Kidney tubule cell (primary cell): ENCODE measurements around the gene RNF144B.
"Not testable (repeated sequence)": the region's sequence is repeated elsewhere in the genome, so short reads cannot be mapped to it uniquely, and the experiment has no call there.

Experiments used
- DNase-seq: peaks from one replicate; pipeline ENCODE4 v3.0.0-alpha.2; 2018; ENCODE audit warnings: low spot score

Gene RNF144B

GRCh38 chr6:18409602-18410001, 22.5 kb downstream of the RNF144B start:
- not testable (repeated sequence) for DNase-seq

- DNase-seq, result no peak
These were observed 23.3 kb downstream of the RNF144B start for GRCh38 chr6:18410412-18410811.

GRCh38 chr6:18412068-18412467, 24.9 kb downstream of the RNF144B start:
- DNase-seq, result no peak

- peak; percentile 39 for DNase-seq
These were observed 25.5 kb downstream of the RNF144B start for GRCh38 chr6:18412644-18413043.

- no peak for DNase-seq
These were observed 26.2 kb downstream of the RNF144B start for GRCh38 chr6:18413381-18413780.

- DNase-seq, result no peak
These were observed 27.0 kb downstream of the RNF144B start for GRCh38 chr6:18414116-18414515.

- no peak for DNase-seq
These were observed 28.1 kb downstream of the RNF144B start for GRCh38 chr6:18415207-18415606.

GRCh38 chr6:18415671-18416340, 28.7 kb downstream of the RNF144B start:
- peak; percentile 65 for DNase-seq

- DNase-seq, result no peak
These were observed 29.2 kb downstream of the RNF144B start for GRCh38 chr6:18416341-18416679.

GRCh38 chr6:18420328-18420727, 33.2 kb downstream of the RNF144B start:
- no peak for DNase-seq

GRCh38 chr6:18422136-18422535, 35.0 kb downstream of the RNF144B start:
- no peak for DNase-seq

- DNase-seq, result peak; percentile 38
These were observed 36.3 kb downstream of the RNF144B start for GRCh38 chr6:18423426-18423825.

- DNase-seq, result no peak
These were observed 37.1 kb downstream of the RNF144B start for GRCh38 chr6:18424201-18424600.

GRCh38 chr6:18425218-18425617, 38.1 kb downstream of the RNF144B start:
- DNase-seq, result no peak

- no peak for DNase-seq
These were observed 40.1 kb downstream of the RNF144B start for GRCh38 chr6:18427296-18427695.

GRCh38 chr6:18429655-18430297, 42.6 kb downstream of the RNF144B start:
- no peak for DNase-seq

GRCh38 chr6:18431581-18431980, 44.4 kb downstream of the RNF144B start:
- DNase-seq, result peak; percentile 88

GRCh38 chr6:18432180-18432579, 45.0 kb downstream of the RNF144B start:
- DNase-seq, result peak; percentile 89

- no peak for DNase-seq
These were observed 45.5 kb downstream of the RNF144B start for GRCh38 chr6:18432619-18433018.

- no peak for DNase-seq
These were observed 45.9 kb downstream of the RNF144B start for GRCh38 chr6:18433059-18433458.

GRCh38 chr6:18436341-18436740, 49.2 kb downstream of the RNF144B start:
- no peak for DNase-seq

GRCh38 chr6:18439581-18439980, 52.4 kb downstream of the RNF144B start:
- no peak for DNase-seq

GRCh38 chr6:18441251-18441979, 54.3 kb downstream of the RNF144B start:
- DNase-seq, result no peak
